Heart right ventricle (tissue), 16 donors: ENCODE results near the gene SENP6. TPM values are rescaled to one million over a fixed set of nuclear protein-coding genes. Genes with fewer than 3 reads are reported as not detected.

Experiments used
- ATAC-seq, 8 donors: fragments of 200-7000 bp; cut with Tn5 transposase; one replicate each; pipeline ENCODE4 v1.9.1; 2020; ENCODE audit warnings: mild to moderate bottlenecking in 8 of 8, moderate library complexity in 8 of 8, moderate number of reproducible peaks in 1 of 8
- DNase-seq, 2 donors: peaks; one replicate each; pipeline ENCODE4 v3.0.0-alpha.2; 2020
- H3K27ac ChIP-seq, 10 donors: fragments of 200-600 bp; sonication (generic) in 2 of 10; one replicate each; pipeline versions ENCODE4 v1.5.0 to v1.8.0; 2020 to 2022; ENCODE audit warnings: mild to moderate bottlenecking in 3 of 10
- H3K27me3 ChIP-seq, 7 donors: fragments of 200-600 bp; one replicate each; pipeline ENCODE4 v1.8.0; 2021 to 2022; ENCODE audit warnings: mild to moderate bottlenecking in 2 of 7
- H3K36me3 ChIP-seq, 9 donors: fragments of 200-600 bp; sonication (generic) in 1 of 9; one replicate each; pipeline versions ENCODE4 v1.5.0 to v1.8.0; 2020 to 2022; ENCODE audit warnings: mild to moderate bottlenecking in 2 of 9
- H3K4me1 ChIP-seq, 9 donors: fragments of 200-600 bp; sonication (generic) in 1 of 9; one replicate each; pipeline versions ENCODE4 v1.5.0 to v1.8.0; 2020 to 2022; ENCODE audit warnings: mild to moderate bottlenecking in 4 of 9
- H3K4me3 ChIP-seq, 10 donors: fragments of 200-600 bp; sonication (generic) in 2 of 10; one replicate each; pipeline versions ENCODE4 v1.5.0 to v1.8.0; 2020 to 2022; ENCODE audit warnings: mild to moderate bottlenecking in 7 of 10, moderate library complexity in 2 of 10
- H3K9me3 ChIP-seq, 11 donors: fragments of 200-600 bp in 10 of 11; sonication (generic) in 2 of 11; one replicate each; pipeline versions ENCODE4 v1.5.0 to v1.8.0; 2013 to 2022; ENCODE audit warnings: mild to moderate bottlenecking in 2 of 11, control low read depth in 1 of 11, moderate library complexity in 1 of 11
- CTCF ChIP-seq, 9 donors: fragments of 200-600 bp; sonication (generic) in 2 of 9; IDR thresholded peaks; one replicate each; pipeline versions ENCODE4 v1.5.0 to v1.8.0; 2021 to 2022; ENCODE audit warnings: antibody characterized with exemption in 9 of 9, mild to moderate bottlenecking in 5 of 9, moderate library complexity in 1 of 9
- WGBS, 2 donors: extraction: QIAGEN DNeasy Blood & Tissue Kit; methylation state at CpG; one replicate each; pipeline ENCODE4 v1.1.7; 2013; ENCODE audit warnings: inconsistent platforms in 1 of 2; 5-methylcytosine and 5-hydroxymethylcytosine counted together
- intact Hi-C, 10 donors: fragments of 100-400 bp; cut with DNase I; formaldehyde crosslinking; loops; one replicate each; pipeline versions ENCODE4 v1.11.1 to v1.14.2; 2022
- polyA plus RNA-seq, 2 donors: library from polyadenylated mRNA; stranded (reverse); fragments of 200-250 nt; gene quantifications; one replicate each; pipeline ENCODE4 v1.2.3, GENCODE V29; 2013
- total RNA-seq, 10 donors: library from RNA; stranded (reverse); fragmentation: NEBNext Ultra II Directional in 3 of 10; extraction: Animal tissue kit (Norgen Biotek cat#: 25700) in 3 of 10; gene quantifications; one replicate each; pipeline versions ENCODE4 v1.2.1 to v1.2.4, GENCODE V29; 2021 to 2023
- donor health status: Arrhythmogenic right ventricular cardiomyopathy.
- donor health status: ischemic (EF 13 %, LVEDD 7.1; RV severe dilation, severe dysfunction).
- donor health status: healthy with polysubstance abuse.
- donor health status: DM: no; HTN: yes; CAD: no.
- donor health status: DM: no; HTN: no; CAD: no.
- donor health status: ischemic (EF 25% LVEDD 6.9; RV normal size, moderate dysfunction).
- donor health status: ischemic (EF 25% LVEDD 5.7; RV mildly dilated, moderate dysfunction).
- donor health status: healthy.
- donor health status: DM: yes; HTN: yes; CAD: no.
- donor health status: Ischemic cardiomyopathy.
- donor health status: ischemic (EF 35%, LVEDD 5.7; RV mildly dilated, moderate dysfunction).
- donor health status: nonischemic (EF 11% LVEDD 7.7; RV severe dilation, severe dysfunction).
- donor health status: DM: yes; HTN: yes; CAD: no.
- donor health status: PGD.
- donor health status: ischemic (EF 29% LVEDD 5.4; RV normal size, mild dysfunction).
- donor health status: nonischemic (EF 23%, LVEDD 6.1; RV moderate dilation, normal function).

The SENP6 gene
- total and polyA plus RNA-seq, 12 donors = 14.1 to 72.5 (median 62.2) TPM

- Histone ChIP-seq H3K27ac (no peak overlapping the region), H3K4me3 (no peak overlapping the region), H3K4me1 (peaks cover 0 to 24% (median 4%) of the 10 kb centered on the region in 9 donors), H3K36me3 (no peaks in the 10 kb centered on the region), H3K9me3 (no peaks in the 10 kb centered on the region), H3K27me3 (peaks cover 0 to 4% (median 0%) of the 10 kb centered on the region in 7 donors)
- no peak for ATAC-seq
- 84 to 92% methylated on average over 5 of the region's 5 CpGs for WGBS, 2 donors
- no peak for DNase-seq
- TF ChIP-seq CTCF (IDR thresholded peaks at IDR 0.05) = no peak
- intact Hi-C loops = no loop called here
Observed at GRCh38 chr6:75758061-75758460, 156.4 kb downstream of the SENP6 start.

DNA sequence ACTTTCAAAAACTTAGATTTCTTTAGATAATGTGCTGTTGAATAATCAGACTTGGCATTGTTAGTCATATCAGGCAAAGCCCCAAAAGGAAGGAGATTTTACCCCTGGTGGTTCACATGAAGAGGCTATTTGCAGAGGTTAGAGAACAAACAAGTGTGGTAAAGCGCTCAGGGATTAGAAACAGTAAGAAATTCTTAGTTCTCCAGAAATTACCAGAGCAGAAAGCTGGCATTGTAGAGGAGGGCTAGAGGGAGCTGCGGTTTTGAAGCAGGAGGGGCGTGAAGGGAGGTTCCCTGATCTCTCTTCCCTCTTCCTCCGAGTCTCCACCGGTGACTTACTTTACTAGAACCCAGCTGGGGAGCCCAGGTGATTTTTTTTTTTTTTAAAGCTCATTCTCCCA, 157.5 kb downstream of the SENP6 start:
- Histone ChIP-seq H3K9me3 (no peaks in the 10 kb centered on the region), H3K27me3 (peaks cover 0 to 4% (median 0%) of the 10 kb centered on the region in 7 donors), H3K36me3 (peaks cover 0 to 1% (median 0%) of the 10 kb centered on the region in 9 donors), H3K27ac (peak overlapping the region in 1 of 10 donors; percentile 29), H3K4me1 (peaks cover 0 to 24% (median 4%) of the 10 kb centered on the region in 9 donors), H3K4me3 (no peak overlapping the region)
- ATAC-seq (no peak), DNase-seq (no peak)
- no peak for TF ChIP-seq CTCF (IDR thresholded peaks at IDR 0.05)
- intact Hi-C loops = no loop called here
- WGBS, 2 donors = 68% methylated on average over 5 of the region's 5 CpGs

GRCh38 chr6:75760320-75760719, 158.6 kb downstream of the SENP6 start:
- intact Hi-C loops = no loop called here
- H3K4me1 ChIP-seq = peaks cover 0 to 24% (median 4%) of the 10 kb centered on the region in 9 donors
- peaks cover 0 to 4% (median 0%) of the 10 kb centered on the region in 7 donors for H3K27me3 ChIP-seq
- no peak for TF ChIP-seq CTCF (IDR thresholded peaks at IDR 0.05)
- H3K27ac ChIP-seq = no peak overlapping the region
- H3K9me3 ChIP-seq = no peaks in the 10 kb centered on the region
- 73 to 81% methylated on average over 1 of the region's 1 CpG for WGBS, 2 donors
- no peak for ATAC-seq
- H3K4me3 ChIP-seq = no peak overlapping the region
- DNase-seq = no peak
- H3K36me3 ChIP-seq = peaks cover 0 to 4% (median 0%) of the 10 kb centered on the region in 9 donors

GRCh38 chr6:75761489-75761888, 159.8 kb downstream of the SENP6 start:
- ATAC-seq = no peak
- DNase-seq = no peak
- WGBS, 2 donors = 98 to 100% methylated on average over 1 of the region's 1 CpG

More at GRCh38 chr6:75761489-75761888, 159.8 kb downstream of the SENP6 start:
- TF ChIP-seq CTCF (IDR thresholded peaks at IDR 0.05) = no peak
- Histone ChIP-seq H3K4me1 (peaks cover 0 to 24% (median 4%) of the 10 kb centered on the region in 9 donors), H3K27me3 (peaks cover 0 to under 1% (median 0%) of the 10 kb centered on the region in 7 donors), H3K9me3 (no peaks in the 10 kb centered on the region), H3K36me3 (peaks cover 0 to 4% (median 0%) of the 10 kb centered on the region in 9 donors), H3K27ac (no peak overlapping the region), H3K4me3 (no peak overlapping the region)
- intact Hi-C loops = no loop called here
